HL-60 (cell line): Measurements from ENCODE around the gene FBLIM1.

Source experiments
- POLR2AphosphoS5 ChIP-seq: IDR thresholded peaks from 2 replicates; pipeline ENCODE4 v1.6.1; 2012; ENCODE audit warnings: low read depth
- TF ChIP-seq, protein P1 (sequence below): IDR thresholded peaks from one replicate; pipeline ENCODE4 v1.5.1; 2011; ENCODE audit warnings: low read length, control low read depth, inconsistent platforms; ENCODE audit not compliant: insufficient read depth
- TF ChIP-seq, protein P2 (sequence below): IDR thresholded peaks from 2 replicates; pipeline ENCODE4 v1.6.1; 2012; ENCODE audit warnings: low read depth; ENCODE audit not compliant: insufficient replicate concordance

DNA sequence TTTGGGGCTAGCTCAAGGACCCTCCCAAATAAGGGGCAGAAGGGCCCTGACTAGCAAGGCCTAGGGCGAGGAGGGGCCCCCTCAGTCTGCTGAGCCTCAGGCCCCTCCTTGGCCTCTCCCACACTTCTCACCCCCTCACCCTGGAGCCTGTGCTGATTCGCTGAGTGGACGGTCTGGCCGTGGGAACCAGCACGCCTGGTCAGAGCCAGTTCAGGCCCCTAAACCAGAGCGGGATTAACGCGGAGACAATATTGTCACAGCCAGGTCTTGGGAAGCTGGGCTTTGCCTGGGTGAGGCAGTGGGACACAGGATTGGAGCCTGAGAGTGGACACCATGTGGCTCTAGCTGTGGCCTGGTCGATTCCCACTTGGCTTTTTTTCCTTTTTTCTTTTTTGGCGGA lies 4.8 kb upstream of the FBLIM1 start:
- TF ChIP-seq, protein P1, sequence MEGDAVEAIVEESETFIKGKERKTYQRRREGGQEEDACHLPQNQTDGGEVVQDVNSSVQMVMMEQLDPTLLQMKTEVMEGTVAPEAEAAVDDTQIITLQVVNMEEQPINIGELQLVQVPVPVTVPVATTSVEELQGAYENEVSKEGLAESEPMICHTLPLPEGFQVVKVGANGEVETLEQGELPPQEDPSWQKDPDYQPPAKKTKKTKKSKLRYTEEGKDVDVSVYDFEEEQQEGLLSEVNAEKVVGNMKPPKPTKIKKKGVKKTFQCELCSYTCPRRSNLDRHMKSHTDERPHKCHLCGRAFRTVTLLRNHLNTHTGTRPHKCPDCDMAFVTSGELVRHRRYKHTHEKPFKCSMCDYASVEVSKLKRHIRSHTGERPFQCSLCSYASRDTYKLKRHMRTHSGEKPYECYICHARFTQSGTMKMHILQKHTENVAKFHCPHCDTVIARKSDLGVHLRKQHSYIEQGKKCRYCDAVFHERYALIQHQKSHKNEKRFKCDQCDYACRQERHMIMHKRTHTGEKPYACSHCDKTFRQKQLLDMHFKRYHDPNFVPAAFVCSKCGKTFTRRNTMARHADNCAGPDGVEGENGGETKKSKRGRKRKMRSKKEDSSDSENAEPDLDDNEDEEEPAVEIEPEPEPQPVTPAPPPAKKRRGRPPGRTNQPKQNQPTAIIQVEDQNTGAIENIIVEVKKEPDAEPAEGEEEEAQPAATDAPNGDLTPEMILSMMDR = no peak
- no peak for TF ChIP-seq POLR2AphosphoS5
- TF ChIP-seq, protein P2, sequence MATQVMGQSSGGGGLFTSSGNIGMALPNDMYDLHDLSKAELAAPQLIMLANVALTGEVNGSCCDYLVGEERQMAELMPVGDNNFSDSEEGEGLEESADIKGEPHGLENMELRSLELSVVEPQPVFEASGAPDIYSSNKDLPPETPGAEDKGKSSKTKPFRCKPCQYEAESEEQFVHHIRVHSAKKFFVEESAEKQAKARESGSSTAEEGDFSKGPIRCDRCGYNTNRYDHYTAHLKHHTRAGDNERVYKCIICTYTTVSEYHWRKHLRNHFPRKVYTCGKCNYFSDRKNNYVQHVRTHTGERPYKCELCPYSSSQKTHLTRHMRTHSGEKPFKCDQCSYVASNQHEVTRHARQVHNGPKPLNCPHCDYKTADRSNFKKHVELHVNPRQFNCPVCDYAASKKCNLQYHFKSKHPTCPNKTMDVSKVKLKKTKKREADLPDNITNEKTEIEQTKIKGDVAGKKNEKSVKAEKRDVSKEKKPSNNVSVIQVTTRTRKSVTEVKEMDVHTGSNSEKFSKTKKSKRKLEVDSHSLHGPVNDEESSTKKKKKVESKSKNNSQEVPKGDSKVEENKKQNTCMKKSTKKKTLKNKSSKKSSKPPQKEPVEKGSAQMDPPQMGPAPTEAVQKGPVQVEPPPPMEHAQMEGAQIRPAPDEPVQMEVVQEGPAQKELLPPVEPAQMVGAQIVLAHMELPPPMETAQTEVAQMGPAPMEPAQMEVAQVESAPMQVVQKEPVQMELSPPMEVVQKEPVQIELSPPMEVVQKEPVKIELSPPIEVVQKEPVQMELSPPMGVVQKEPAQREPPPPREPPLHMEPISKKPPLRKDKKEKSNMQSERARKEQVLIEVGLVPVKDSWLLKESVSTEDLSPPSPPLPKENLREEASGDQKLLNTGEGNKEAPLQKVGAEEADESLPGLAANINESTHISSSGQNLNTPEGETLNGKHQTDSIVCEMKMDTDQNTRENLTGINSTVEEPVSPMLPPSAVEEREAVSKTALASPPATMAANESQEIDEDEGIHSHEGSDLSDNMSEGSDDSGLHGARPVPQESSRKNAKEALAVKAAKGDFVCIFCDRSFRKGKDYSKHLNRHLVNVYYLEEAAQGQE = no peak
